Measurements from ENCODE around the gene ABLIM2.

Gene ABLIM2

DNA sequence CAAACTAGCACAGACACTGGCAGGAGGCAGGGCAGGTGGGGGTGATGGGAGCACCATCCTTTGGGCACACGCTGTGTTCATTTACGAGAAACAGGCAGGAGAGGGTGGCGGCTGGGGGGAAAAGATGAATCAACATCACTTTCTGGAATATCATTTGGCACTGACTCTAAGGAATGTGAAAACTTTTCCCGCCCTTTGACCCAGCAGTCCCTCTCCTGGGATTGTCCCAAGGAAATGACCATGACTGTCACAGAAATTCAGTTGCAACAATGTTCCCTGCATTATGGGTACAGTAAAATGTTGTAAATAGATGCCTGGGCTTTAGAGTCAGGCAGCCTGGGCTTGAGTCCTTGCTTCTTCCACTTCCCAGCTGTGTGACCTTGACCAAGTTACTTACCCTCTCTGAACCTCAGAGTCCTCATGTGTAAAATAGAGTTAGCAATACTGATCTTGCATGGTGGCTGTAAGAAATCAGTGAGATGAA is 58.6 kb downstream of the ABLIM2 start:
- no peak for DNase-seq

DNA sequence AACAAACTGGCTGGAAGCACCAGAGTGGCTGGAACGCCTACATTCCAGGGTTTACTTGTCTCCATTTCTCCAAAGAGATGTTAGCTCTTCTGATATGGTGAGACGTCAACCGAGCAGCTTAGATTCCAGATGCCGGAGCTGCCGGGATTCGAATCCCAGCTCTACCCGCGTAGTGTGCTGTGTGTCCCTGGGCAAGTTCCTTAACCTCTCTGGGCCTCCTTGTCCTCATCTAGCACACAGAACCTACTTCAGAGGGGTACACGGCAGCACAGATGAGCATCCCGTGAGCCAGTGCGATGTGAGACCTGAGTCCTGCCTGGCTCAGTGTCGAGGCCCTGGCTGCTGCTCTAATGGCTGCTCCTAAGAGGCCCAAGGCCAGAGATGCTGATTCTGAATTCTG is 60.1 kb downstream of the ABLIM2 start:
- no peak for DNase-seq

DNA sequence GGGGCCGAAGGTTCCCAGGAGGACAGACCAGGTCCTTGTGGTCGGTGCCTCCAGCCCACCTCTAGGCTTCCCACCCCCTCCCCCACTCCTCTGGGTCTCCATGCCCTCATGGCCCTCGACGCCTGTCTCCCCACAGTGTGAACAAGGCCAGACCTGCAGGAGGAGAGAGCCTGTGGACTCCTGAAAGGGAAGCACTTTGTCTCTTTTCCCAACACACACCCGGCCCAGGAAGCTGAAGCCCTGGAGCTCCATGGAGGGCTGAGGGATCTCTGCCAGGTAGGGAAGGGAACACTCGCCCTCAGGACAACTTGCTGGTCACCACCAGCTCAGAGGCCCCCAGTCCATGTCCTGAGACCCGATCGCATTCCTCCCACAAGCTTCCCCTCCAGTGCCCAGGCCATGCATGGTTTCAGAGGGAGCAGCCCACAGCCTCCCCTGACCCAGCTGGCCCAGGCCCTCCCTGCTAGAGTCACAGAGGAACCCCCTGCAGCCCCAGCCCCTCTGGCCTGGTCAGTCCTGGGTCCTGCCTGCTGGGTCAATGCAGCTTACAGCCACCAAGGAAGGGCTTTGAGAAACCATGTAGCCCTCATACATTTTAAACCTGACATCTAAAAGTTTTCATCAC is 60.8 kb downstream of the ABLIM2 start:
- no peak for DNase-seq

DNA sequence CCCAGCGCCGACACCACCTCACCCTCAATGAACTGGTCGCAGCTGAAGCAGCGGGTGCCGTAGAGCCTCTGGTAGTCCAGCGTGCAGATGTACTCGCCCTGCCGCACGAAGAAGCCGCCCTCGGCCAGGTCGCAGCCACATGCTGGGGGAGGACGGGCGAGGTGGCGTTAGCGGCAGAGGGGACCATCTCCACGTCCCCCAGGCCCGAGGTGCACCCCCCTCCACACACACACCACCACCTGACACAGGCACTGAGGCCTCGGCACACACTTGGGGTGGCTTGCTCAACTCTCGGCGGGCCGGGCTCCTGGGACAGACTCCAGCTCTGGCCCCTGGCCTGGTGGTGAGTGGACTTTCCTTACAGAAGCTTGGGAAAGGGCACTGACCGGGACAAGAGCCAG is 61.5 kb downstream of the ABLIM2 start:
- DNase-seq, result no peak

DNA sequence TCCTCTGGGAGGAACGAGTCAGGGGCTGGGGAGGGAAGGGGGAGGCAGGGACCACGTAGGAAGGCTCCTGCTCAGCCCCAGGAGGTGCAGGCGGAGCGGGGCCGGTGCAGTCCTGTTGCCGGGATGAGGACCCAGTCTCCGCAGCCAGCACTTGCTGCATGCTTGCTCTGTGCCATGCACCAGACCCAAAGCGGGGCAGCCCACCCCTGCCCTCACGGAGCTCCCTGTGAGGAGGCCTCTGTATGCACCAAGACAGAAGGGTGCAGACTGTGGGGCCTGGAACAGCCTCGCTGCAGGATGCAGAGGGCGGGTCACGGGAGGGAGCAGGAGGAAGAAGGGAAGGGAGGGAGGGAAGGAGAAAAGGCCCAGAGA is 61.9 kb downstream of the ABLIM2 start:
- no peak for DNase-seq

DNA sequence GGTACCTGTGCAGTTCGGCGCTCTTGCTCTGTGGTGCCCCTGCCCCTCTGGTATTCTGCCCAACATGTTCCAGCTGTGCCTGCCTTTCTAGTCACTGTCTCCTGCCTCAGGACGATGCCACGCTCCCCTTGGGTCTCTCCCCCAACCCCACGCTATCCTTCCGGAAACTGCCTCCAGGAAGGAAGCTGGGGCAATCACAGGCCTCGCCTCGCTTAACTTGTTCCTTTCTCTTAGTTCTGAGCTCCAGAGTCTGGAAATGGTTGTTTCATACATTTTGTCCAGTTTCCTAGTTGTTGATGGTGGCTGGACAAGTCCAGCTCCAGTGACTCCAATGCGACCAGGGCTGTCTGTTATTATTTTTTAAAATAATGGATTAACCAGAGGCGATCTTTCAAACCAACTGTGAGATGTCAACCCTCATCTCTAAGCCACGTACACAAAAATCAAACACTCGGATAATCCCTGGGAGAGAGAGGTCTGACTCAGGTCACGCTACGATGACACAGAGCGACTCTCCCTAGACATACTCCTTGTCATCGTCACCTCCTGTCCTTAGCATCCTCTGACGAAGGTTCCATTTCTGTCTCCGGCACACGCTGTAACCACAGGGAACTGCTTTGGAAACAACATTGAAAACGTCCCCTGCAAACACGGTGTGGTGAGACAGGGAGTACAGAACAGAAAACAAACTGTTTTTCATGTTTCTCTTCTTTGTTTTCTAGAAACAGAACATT is 62.5 kb downstream of the ABLIM2 start:
- no peak for DNase-seq

DNA sequence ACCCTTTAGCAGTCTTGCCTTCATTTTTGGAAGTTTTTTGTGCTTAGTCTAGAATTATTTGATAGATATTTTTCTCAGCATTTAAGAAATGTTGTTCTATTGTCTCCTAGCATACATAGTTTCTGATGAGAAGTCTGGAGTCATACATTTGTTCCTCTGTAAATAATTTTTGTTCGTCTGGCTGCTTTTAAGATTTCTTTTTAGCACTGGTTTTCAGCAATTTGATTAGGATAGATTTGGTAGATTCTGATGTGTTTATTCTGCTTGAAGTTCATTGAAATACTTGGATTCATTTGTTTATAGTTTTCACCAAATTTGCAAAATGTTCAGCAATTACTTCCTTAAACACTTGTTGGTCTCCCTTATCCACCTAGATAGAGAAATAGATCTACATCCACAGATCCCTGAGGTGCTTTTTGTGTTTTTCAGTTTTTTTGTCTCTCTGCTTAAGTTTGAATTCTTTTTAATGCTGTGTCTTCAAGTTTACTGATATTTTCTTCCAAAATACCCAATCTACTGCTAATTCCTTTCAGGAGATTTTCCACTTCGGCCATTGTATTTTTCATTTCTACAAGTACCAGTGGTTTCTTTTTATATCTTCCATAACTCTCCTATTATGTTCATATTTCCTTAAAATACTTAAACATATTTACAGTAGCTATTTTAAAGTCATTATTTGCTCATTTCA is 64.9 kb downstream of the ABLIM2 start:
- no peak for DNase-seq

- no peak for DNase-seq
These were observed 66.3 kb downstream of the ABLIM2 start for GRCh38 chr4:8092282-8092681.

DNA sequence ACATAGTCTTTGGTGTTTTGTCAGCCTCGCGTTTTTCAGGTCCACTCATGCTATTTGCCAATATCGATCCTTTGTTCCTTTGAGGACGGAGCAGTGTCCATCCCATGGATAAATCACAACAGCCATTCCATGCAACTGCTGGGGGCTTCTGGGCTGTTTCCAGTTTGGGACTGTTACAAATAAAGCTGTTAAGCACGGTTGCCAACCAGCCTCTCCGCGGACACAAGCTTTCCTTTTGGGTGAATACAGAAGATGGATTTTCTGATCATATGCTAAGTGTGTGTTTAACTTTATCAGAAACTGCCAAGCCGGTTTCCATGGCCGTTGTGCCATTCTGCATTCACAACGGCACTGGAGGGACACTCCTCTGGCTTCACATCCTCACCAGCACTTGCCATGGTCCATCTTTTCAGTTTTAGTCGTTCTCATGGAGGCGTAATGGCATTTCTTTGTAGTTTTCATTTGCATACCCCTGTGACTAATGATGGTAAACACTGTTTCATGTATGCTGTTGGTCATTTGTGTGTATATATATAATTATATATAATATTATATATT is 67.8 kb downstream of the ABLIM2 start:
- DNase-seq, result no peak

GRCh38 chr4:8090312-8090711 is 68.3 kb downstream of the ABLIM2 start:
- no peak for DNase-seq

DNA sequence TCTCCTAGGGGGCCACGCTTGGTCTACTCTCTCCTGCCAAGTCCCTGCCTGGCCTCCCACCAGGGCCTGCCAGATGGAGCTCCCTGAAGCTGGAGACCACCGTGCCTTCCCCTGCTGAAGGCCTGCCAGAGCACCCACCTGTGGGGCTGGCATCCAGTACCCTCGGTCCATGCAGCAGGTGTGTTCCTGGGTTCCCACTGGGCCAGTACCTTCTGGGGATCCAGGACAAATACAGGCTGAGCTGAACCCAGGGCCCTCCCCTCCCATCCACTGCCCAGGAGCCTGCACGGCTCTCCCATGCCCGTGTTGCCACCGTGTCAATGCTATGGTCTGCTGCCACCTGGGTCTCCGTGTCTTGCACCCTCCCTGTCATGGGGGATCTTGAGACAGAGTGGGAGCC is 68.8 kb downstream of the ABLIM2 start:
- DNase-seq, result no peak

GRCh38 chr4:8088966-8089491 is 69.6 kb downstream of the ABLIM2 start:
- DNase-seq, result no peak

DNA sequence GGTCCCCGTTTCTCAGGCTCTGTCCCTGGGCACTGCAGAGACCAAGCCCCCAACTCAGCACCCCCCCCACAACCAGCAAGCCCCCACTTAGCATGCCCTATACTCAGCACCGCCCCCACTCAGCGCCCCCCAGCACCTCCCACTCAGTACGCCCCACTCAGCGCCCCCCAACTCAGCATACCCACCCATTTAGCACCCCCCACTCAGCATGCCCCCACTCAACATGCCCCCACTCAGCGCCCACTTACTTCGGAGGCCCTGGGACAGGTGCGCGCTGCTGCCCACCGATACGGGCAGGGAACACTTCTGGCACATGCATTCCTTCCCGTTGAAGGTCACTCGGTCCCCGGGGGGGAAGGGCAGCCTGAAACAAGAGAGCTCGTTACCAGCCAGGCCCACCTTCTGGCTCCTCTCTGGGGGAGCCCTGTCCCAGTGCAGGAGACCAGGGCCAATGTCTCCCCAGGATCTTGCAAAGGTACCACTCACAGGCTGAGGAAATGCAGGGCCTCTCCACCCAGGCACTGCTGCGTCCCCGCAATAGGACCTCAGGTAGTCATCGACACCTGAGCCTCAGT is 70.6 kb downstream of the ABLIM2 start:
- DNase-seq, result no peak

DNA sequence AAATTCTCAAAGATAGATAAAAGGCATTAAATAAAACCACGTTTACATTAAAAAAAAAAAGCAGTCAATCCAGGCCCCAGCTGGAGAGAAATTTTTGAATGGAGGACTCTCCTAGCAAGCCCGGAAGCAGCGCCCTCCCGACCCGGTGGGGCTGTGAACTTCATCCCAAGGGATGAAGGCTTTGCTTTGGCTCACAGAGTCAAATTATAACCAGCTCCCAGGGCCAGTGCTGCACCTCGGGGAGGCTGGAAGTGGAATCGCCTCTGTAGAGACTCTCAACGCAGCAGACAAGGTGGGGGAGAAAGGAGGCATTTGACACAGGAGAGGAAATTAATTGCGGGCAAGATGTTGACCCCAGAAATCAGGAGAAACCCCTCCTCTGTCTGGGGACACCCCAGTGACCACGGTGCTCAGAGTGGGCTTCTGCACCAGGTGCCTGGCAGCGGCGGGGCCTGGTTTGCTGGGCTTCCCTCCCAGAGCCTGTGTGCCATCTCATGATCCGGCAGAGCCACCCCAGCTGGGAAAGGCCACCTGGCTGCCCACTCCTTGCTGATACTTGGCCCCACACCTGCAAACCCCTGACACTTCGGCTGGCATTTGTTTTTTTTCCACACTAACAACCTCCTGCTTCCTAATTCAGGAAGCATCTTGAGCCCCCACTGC is 71.7 kb downstream of the ABLIM2 start:
- no peak for DNase-seq

- DNase-seq, result no peak
These were observed 73.0 kb downstream of the ABLIM2 start for GRCh38 chr4:8085491-8086117.

DNA sequence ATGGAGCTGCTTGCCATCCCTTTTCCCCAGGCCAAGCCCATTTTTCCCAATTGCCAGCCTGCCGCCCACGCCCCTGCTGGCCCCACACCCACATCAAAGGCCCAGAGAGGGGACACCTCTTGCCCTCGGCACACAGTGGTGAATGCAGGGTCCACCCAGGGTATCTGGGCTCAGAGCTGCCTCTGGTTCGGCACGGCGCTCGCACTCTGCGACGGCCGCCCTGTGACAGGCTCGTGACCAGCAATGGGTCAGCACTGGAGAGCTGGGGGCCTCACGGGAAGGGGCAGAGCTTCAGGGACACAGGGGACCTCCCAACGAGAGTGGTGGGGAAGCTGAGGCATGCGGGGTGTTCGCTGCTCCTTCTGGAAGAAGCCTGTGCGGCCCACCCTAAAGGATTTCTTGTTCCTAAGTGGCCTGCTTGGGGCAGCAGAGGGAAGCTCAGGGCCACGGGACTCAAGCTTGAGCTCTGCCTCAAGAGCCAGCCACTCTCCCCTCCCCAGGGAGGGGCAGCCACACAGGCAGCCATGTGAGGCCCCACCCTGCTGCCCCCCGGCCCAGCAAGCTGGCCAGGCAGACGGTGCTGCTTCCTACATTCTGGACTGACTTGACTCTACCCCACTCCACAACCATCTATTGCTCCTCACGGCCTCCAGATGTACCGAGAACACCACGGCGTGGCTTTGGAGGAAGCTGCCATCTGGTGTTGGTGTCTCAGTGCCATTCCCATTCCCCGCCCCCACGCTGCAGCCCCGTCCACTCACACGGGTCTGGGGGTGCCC is 73.7 kb downstream of the ABLIM2 start:
- DNase-seq, result no peak

DNA sequence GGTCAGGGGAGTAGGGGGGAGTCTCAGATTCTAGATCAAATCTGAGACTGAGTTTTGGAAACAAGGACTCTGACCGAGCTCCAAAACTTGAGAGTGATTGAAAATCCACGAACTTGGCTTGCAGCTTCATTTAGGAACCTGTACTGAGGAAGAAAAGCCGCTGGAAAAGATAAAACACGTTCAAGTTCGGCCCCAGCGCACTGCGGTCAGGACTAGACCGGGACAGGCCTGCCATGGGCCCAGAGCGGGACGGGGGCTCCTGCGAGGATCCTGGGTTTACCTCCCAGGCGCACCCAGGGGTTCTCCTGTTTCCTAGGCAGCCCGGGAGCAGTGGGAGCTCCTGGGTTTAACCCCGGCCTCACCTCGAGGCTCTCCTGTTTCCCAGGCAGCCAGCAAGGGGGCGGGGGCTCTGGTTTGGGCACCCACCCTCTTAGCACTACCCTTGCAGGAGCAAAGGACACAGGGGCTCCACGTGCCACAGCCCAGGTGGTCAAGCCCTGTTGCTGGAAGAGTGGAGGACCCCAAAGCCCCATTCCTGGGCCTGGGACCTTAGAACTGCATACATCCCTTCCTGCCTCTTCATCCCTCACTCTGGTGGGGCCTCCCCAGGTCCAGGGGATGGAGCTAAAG is 74.5 kb downstream of the ABLIM2 start:
- no peak for DNase-seq

DNA sequence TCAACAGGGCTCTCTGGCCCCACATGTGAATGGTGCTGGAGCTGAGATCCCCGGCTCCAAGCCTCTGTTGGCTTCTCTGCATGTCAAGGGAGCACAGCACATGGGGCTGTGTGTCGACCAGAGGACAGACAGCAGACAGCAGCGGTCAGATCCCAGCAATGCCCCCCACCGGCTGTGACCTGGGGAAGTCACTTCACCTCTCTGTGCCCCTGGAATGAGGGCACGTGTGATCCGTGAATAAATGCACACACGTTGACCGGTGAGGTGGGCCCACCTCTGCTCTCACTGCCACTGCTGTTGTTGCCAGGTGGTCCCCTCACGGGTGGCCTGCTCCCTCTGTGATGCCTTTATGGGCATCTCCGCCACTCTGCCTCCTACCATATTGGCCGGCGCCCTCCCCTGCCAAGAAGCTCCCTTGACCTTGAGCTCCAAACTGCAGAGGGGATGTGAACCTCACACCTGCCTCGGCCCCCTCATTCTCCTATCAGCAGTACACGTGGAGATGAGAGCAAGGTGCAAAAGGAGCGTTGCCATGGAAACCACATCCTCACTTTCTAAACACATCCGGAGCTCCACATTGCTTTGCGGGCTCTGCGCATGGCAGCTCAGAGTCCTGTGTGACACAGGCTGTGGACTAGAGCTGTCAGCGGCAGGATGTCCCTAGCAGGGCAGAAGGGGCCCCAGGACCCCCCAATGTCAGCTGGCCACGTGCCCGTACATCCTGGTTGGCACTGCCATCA is 75.4 kb downstream of the ABLIM2 start:
- DNase-seq, result no peak

DNA sequence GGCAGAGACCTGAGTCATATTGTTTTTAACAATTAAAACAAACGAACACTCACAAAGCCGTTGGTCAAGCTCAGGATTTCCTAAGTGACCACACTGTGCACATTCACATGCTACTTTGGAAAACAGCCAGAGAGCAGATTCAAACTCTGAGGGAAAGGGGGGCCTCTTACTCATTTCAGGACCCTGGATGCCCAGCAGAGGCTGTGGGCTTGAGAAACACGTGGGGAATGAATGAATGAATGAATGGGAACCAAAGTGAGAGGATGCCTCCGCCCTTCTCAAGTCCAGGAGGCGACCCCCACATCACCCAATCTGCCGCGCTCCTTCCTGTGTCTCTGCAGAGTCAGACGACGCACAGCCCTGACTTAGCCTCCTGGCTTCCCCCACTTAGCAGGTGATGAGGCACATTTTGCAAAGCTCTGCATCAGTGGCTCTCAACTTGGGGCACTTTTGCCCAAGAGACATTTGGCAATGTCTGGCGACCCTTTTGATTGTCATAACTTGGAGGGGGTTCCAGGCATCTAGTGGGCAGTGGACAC is 76.0 kb downstream of the ABLIM2 start:
- no peak for DNase-seq

Measured in NCI-H446 treated with DMSO at 0.1 percent for 48 hours (cell line).